DMS 273 treated with DMSO at 0.1 percent for 48 hours (cell line): ENCODE measurements around the gene FCN3.

Experiments
- DNase-seq: peaks from one replicate; lab custom pipeline; 2025; lab: John Stamatoyannopoulos, UW

Gene FCN3

DNA sequence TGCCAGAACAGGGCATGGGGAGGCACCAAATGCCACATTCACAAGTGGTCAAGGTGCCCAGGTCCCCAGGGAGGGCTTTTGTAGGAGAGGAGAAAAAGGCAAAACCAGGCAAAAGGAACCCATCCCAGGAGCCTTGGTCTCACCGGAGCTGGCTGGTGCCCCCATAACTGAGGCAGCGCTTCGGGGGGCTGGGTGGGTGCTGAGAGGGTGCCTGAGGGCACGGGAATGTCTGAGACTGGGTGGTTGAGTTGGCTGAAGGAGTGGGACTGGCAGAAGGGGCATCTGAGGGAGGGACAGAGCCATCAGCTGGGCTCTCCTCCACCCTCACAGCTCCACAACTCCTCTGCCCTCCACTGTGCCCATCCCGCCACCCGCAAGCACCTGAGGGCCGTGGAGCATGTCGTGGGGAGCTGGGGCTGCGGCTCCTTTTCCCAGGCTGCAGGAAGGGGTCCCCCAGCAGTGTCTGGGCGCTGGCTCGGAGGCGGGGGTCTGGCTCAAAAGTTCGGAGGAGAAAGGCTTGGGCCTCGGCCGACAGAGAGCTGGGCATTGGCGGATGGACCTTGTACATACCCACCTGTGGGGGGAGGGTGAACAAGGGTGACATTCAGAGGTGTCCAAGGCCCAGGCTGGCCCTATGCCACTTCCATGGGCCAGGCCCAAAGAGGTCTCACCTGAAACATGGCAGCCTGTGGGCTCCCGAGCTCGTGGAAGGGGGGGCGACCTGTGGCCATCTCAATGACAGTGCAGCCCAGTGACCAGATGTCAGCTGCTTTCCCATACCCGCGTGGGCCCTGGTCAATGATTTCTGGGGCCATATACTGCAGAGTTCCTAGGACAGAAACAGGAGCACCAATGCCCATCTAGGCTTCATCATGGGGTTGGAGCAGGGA lies 16.3 kb downstream of the FCN3 start:
- DNase-seq, result no peak

DNA sequence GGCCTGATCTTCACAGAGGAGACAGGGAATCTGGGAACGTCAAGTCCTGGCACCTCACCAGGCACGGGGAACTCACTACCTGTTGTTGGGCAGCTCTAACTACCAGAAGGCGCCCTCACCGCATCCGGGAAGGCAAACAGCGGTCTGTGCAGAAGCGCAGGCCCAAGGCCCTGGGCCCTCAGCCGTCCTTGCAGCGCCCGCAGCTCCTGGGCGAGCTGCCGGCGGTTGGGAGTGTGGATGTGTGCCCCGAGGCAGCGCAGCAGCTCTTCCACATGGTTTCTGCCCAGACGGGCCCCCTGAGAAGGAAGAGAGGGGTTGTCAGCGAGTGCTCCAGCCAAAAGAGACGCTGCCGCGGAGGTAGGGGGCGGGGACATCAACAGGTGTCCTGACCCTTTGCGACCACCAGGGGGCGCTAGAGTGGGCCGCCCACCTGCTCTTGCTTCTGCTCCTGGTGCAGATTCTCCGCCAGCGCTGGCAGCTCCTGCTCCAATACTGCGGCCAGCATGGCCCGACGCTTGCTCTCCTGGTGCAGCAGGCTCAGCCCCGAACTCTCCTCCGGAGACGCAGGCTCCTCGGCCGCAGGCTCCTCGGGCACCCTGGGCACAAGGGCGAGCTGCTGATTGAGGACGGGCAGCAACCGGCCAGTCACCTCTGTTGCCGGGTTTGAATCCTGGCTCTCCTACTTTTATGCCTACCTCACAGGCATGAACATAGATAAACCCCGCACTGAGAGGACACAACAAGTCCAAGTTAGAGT lies 17.2 kb downstream of the FCN3 start:
- DNase-seq, result peak; percentile 38

DNA sequence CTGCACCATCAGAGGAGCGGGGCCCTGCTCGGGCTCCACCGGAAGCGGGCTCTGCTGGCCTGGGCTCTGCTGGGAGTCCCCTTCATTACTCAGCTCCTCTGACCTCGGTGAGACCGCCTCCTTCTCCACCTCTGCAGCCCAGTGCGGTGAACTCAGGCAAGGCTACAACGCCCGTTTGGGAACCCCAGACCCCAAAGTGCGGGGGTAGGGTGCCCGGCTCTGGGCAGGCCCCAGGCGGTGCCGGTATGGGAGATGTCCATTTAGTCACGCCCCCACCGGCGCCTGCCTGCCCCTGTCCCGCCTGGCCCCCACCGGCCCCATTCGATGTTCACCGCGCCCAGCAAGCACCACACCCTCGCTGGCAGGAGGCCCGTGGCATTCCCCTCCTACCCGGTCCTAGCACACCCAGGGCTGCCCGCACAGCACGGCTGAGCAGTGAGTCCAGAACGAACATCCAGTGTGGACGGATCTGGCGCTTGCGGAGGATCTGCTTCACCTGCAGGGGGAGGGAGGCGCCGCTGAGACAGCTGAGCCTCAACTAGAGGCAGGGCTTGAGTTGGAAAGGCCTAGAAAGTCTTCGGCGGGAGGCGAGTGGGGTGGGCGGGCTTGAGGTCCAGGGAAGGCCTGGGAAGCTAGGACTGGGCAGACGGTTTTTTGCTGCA lies 17.9 kb downstream of the FCN3 start:
- DNase-seq, result no peak

DNA sequence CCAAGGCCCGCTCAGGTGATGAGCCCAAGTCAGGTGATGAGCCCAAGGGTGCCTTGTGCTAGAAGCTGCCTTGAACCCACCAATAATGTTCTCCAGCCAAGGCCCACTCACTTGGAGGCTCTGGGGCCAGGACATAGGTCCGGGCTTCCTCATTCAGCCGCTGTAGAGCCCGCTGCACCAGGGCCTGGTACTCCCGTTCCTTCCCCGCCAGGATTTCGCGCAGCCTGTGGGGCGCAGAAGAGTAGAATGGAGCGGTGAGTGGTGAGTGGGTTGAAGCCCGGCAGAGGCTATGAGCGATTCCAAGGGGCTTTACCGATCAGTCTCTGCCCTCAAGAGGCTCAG lies 18.4 kb downstream of the FCN3 start:
- no peak for DNase-seq

DNA sequence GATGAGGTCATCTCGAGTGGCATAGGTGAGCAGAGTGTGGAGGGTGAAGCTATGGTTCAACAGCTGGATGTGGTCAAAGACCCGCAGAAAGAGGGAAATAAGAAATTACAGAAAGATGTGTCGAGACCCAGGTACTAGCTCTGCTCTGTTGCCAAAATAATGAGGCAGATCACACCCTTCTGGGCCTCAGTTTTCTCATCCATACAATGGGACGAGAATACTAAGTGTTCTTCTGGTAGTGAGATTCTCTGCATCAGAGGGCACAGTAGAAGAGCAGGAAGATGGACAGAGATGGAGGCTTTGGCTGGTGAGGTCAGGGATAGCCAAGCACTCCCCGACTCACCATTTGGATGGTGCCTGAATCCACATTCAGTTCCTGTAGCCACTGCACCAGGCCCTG lies 18.9 kb downstream of the FCN3 start:
- DNase-seq, result no peak

DNA sequence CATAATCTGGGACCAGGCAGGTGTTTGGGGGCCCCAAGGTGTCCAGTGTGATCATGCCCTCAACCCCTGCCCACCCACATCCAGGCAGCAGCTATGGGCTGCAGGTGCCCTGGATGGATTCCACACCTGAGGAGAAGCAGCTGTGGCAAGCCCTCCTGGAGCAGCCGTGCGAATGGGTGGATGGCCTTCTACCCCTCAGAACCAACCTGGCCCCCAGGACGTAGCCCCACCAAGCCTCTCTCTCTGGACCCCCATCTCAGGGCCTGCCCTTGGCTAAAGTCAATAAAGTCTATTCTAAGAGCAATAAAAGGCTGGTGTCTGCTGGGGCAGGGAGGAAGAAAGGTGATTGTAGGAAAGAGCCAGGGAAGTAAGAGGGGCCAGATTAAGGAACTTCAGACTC lies 21.0 kb downstream of the FCN3 start:
- DNase-seq, result no peak

DNA sequence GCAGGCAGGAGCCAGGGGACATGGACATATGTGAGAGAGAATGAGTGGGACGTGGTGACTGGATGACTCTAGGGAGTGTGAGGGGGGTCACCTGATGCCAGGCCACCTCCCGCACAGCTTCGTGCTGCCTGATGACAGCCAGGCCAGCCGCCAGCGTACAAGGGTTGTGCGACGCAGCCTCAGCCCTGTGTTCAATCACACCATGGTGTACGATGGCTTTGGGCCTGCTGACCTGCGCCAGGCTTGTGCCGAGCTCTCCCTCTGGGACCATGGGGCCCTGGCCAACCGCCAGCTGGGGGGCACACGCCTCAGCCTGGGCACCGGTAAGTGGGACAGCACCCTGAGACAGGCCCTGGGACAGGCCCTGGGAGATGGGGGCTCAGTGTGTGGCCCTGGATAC lies 21.5 kb downstream of the FCN3 start:
- no peak for DNase-seq

DNA sequence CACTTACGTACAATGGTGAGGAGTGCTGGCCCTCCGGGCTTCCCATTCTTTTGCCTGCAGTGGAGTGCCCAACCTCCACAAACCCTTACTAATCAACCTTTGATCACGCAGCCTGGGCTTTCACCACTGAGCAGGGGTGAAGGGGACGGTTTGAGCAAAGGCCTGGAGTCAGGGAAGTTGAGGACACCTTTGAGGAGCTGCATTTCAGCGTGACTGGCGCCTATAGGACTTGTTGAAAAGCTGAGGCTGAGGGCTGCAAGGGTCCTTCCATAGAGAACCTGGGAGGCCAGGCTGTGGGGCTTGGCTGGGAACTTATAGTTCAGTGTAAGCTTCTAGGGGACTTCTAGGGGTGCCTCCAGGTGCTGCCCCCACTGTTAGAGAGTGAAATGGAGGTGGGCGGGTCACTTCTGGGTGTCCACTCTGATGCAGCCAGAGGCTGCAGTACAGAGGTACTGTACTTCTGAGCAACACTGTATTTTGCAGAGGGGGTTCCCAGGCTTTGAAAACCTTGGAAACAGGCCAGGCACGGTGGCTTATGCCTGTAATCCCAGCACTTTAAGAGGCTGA lies 23.0 kb downstream of the FCN3 start:
- DNase-seq, result no peak

DNA sequence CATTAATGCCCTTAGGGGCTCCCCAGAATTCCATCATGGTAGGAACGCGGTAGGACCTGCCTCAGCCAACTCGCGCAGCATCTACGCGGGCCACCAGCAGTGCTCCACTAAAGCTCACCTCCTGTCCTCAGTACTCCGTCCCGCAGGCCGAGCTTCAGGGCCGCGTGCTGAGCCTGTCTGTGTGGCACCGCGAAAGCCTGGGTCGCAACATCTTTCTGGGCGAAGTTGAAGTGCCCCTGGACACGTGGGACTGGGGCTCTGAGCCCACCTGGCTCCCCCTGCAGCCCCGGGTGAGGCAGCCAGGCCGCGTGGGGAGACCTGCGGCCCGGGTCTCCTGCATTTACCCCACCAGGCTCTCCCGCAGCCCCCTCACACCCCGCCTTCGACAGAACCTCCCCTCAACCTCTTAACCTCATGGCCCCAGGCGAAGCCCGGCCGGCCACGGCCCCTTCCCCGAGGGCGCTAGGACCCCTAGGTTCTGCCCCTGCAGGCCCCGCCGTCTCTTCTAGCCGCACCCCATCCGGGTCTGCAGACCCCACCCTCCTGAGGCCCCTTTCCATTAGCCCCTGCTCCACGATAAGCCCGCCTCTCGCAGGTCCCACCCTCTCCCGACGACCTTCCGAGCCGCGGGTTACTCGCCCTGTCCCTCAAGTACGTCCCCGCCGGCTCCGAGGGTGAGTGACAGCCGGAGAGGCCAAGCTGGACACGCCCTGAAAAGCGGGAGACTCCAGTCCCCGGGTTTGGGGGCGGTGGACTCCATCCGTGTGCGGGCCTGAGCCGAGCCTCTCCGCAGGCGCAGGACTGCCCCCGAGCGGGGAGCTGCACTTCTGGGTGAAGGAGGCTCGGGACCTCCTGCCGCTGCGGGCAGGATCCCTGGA lies 23.7 kb downstream of the FCN3 start:
- DNase-seq, result no peak

DNA sequence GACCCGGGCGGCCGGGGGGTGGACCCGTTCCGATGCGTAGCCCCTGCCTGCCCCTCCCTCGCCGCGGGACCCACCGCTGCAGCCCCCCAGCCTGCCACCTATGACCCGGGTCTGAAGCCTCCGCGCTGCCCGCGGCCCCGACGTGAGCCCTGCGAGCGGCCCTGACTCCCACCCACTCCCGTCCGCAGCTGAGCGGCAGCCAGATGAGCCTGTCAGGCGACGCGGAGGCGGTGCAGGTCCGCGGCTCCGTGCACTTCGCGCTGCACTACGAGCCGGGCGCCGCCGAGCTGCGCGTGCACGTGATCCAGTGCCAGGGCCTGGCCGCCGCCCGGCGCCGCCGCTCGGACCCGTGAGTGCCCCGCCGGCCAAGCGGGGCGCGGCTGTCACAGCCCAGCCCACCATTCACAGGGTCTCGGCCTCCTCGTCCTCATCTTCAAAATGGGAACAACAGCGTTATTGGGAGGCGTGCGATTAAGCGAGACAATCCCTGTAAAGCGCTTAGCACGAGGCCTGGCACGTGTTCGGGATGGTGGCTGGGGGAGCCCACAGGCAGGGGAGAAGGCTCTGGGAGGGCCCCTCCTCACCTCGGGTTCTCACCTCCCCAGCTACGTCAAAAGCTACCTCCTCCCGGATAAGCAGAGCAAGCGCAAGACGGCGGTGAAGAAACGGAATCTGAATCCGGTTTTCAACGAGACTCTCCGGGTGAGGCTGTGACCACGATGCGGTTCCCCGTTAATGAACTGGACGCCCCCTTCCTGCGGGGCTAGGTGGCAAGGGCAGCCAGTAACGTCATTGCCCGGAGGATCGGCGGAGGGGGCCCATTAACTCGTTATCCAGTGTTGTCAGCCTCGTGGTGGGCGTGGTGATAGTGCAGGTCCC lies 24.6 kb downstream of the FCN3 start:
- DNase-seq, result no peak

DNA sequence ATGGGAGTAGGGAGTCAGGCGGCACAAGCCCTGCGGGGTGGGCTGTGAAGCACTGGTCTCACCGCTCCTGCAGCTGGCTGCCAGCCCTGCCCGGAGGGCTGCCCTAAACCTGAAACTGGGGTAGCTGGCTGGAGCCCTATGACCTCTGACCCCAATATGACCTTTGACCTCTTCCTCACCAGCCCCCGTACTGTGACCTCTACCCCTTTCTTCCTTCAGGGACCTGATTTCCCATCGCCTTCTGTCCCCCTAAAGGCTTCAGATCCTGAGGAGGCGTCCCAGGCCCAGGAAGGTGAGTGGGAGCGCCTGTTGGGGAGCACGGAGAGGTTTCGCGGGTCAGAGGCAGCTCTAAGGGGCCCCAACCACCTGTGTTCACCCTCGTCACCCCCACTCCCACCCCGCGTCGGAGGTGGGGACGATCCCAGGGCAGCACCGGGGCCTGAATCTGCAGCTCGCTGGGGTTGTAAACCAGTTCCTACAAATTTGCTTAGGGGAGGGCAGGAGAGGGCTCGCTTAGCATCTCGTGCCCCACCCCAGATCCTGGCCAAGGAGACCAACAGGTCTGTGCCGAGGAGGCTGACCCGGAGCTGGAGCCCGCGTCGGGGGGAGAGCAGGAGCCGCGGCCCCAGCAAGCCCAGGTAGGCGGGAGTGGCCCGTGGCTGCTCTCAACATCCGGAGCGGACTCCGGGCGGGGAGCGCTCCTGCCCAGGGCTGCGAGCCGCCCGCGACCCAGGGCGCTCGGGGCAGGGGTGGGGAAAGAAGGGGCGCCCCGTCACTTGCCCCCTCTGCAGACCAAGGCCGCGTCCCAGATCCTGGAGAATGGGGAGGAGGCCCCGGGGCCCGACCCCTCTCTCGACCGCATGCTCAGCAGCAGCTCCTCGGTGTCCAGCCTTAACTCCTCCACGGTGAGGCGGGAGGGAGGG lies 25.5 kb downstream of the FCN3 start:
- no peak for DNase-seq

DNA sequence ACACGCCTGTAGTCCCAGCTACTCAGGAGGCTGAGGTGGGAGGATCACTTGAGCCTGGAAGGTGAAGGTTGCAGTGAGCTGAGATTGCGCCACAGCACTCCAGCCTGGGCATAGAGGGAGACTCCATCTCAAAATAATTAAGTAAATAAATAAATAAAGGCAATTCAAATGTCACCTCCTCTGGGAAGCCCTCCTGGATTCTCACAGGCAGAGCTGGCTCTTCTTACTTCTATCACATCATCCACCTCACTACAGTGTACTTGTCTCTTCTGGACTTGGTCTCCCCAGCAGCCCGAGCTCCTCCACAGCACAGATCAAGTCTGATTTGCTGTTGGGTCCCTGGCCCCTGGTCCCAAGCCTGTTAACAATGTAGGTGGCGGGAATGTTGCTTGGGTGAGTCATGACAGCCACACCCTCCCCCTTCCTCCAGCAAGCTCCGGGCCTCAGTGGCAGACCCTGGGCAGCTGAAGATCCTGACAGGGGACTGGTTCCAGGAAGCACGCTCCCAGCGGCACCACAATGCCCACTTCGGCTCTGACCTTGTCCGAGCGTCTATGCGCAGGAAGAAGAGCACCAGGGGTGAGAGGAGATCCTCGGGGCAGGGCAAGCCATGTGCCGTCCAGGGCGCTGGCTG lies 27.5 kb downstream of the FCN3 start:
- no peak for DNase-seq

DNA sequence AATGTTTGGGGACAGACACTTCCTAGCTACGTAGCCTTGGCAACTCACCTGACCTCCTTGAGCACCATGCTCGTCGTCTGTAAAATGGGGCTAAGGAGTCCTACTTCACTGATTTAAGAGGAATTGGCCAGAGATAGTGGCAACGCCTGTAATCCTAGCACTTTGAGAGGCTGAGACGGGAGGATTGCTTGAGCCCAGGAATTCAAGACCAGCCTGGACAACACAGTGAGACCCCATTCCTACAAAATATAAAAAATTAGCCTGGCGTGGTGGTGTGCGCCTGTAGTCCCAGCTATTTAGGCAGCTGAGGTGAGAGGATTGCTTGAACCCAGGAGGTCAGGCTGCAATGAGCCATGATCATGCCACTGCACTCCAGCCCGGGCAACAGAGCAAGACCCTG lies 28.3 kb downstream of the FCN3 start:
- no peak for DNase-seq

DNA sequence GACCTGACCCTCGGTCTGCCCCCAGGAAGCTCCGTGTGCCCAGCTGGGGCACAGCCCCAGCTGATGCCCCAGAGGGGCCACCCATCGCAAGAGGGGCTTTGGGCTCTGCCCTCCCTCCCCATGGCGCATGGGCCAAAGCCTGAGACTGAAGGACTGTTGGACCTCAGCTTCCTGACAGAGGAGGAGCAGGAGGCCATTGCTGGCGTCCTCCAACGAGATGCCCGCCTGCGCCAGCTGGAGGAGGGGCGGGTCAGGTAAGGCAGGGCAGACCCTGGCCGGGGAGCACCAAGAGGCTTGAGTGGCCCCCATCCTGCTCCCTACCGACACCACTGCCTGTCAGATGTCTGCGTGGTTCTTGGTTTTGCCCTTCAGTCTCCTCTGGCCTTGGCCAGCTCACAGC lies 29.4 kb downstream of the FCN3 start:
- no peak for DNase-seq

DNA sequence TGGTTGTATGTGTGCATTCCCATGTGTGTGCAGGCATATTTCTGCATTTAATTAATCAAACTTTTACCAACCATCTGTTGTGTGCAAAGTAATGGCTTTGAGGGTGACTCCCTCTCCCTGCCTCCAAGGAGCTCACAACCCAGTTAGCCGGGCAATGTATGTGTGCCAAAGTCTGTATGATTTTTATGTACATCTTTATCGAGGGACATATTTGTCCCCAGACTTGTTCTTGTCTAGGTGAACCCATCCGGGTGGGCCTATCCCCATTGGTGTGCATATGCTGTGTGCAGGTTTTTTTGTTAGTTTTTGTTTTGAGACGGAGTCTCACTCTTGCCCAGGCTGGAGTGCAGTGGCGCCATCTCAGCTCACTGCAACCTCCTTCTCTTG lies 31.0 kb downstream of the FCN3 start:
- no peak for DNase-seq

DNA sequence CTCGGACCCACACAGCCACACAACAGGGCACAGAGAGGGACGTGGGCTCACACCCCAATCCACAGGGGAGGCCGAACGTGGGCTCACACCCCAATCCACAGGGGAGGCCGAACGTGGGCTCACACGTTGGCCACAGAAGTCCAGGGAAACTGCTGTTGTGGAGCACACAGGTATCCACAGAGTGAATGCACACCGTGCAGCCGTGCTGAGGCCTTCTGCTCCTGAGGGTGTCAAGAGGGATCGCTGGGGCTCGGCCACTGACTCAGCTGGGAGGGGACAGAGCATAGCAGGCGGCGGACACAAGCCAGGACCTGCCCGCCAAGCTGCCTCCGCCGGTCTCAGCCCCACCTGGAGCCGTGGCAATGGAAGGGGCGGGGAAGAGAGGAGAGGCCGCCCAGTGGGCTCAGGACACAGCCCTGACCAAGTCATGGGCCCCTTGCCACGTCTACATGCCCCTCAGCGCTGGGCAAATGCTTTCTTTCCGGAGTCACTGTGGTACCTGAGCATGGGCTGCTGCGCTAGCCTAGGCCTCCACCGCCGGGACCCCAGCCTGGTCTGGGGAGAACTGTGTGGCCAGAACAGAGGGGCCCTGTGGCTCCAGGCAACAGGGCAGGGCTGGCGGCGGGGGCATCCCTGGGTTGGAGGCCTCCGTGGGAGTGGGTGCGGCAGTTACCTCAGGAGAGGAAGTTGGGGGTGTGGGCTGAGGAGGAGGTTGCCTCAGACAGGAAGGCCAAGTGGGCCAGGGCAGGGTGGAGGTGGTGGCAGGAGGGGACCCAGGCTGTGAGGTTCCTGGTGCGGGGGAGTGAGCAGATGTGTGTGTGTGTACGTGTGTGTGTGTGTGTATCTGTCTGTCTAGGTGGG lies 31.6 kb downstream of the FCN3 start:
- peak; percentile 70 for DNase-seq

DNA sequence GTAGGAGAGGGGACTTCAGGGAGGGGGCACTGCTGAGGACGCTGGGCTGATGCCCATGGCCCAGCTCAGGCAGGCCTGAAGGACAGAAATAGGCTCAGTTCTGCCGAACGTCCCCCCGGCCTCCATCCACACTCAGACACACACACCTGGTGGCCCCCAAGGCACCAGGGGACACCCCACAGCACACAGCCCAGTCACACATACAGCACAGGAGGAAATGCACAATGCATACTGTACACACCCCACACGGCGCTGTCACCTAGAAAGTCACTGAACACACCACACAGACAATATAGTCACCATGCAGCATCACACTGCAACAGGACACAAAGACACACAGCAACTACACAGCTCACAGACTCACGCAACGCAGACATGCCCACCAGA lies 32.2 kb downstream of the FCN3 start:
- DNase-seq, result no peak
